Coronary artery (tissue), 2 donors: ENCODE data around the gene CYP8B1.

Experiments used
- DNase-seq: peaks from one replicate; pipeline ENCODE4 v3.0.0-alpha.2; 2017; ENCODE audit warnings: low spot score
- H3K27ac ChIP-seq, 2 donors: fragments of 200-600 bp; sonication (generic); one replicate each; pipeline ENCODE4 v1.5.1; 2016 to 2019
- H3K4me3 ChIP-seq: fragments of 200-600 bp; sonication (generic); 2 replicates; pipeline ENCODE4 v1.5.1; 2016; ENCODE audit warnings: mild to moderate bottlenecking, moderate library complexity
- CTCF ChIP-seq: fragments of 200-600 bp; sonication (generic); IDR thresholded peaks from one replicate; pipeline ENCODE4 v1.5.1; 2019; ENCODE audit warnings: antibody characterized with exemption

CYP8B1 gene

GRCh38 chr3:42898896-42899675 is 23.4 kb upstream of the CYP8B1 start:
- H3K27ac ChIP-seq, result no peak overlapping the region
- no peak for TF ChIP-seq CTCF

GRCh38 chr3:42895580-42895868 is 19.8 kb upstream of the CYP8B1 start:
- DNase-seq, result no peak
- TF ChIP-seq CTCF, result no peak
- Histone ChIP-seq H3K4me3 (no peak overlapping the region), H3K27ac (no peak overlapping the region)

More at GRCh38 chr3:42898896-42899675, 23.4 kb upstream of the CYP8B1 start:
- H3K4me3 ChIP-seq, result no peak overlapping the region
- DNase-seq, result no peak

- Histone ChIP-seq H3K4me3 (no peak overlapping the region), H3K27ac (no peak overlapping the region)
- no peak for TF ChIP-seq CTCF
- no peak for DNase-seq
Measured at GRCh38 chr3:42894698-42895579, 19.3 kb upstream of the CYP8B1 start.

GRCh38 chr3:42892807-42893206 is 17.1 kb upstream of the CYP8B1 start:
- TF ChIP-seq CTCF, result no peak
- DNase-seq, result no peak
- no peak overlapping the region for H3K4me3 ChIP-seq
- no peak overlapping the region for H3K27ac ChIP-seq

GRCh38 chr3:42892169-42892568 is 16.5 kb upstream of the CYP8B1 start:
- Histone ChIP-seq H3K4me3 (no peak overlapping the region), H3K27ac (no peak overlapping the region)
- DNase-seq, result no peak
- TF ChIP-seq CTCF, result no peak

- no peak for DNase-seq
- Histone ChIP-seq H3K4me3 (no peak overlapping the region), H3K27ac (no peak overlapping the region)
- no peak for TF ChIP-seq CTCF
Measured at GRCh38 chr3:42891042-42891441, 15.4 kb upstream of the CYP8B1 start.
